Temporal lobe (tissue), 2 donors: ENCODE data around the gene KLF4. TPM values are rescaled to one million over a fixed set of nuclear protein-coding genes. Genes with fewer than 3 reads are reported as not detected.

Experiments used
- small RNA-seq: library from RNA; depleted of rRNA; stranded (forward); fragments of <200 nt; gene quantifications from one replicate; pipeline ENCODE3, GENCODE V24; 2014; ENCODE audit warnings: low replicate concordance
- total RNA-seq: library from RNA; depleted of rRNA; stranded (reverse); fragments of >200 nt; gene quantifications from one replicate; pipeline ENCODE4 v1.2.3, GENCODE V29; 2014

The KLF4 gene
- total RNA-seq, 1 donor from 2014 or later, result 3.2 TPM

Small RNA genes lying within 50 kb of the gene (small RNA-seq; reads per million reads assigned to genes)
- gene HMGN2P32 (not detected), gene RNU6-492P (not detected)

Other genes with a start within 250 kb of the KLF4 start
- 72.3 TPM for gene RAD23B, start 206.5 kb downstream of the KLF4 start, total RNA-seq